Mammary epithelial cell (primary cell): ENCODE data around the gene SCN9A.

Experiments used
- EZH2 ChIP-seq: IDR thresholded peaks from 2 replicates; pipeline ENCODE4 v1.6.1; 2012; ENCODE audit warnings: low read length, inconsistent platforms, borderline replicate concordance
- TF ChIP-seq, protein P1 (sequence below), 2 donors: IDR thresholded peaks in 1 of 2; conservative IDR thresholded peaks in 1 of 2; 2 replicates each; pipeline ENCODE4 v1.5.1; 2011 to 2012; ENCODE audit warnings: inconsistent platforms in 2 of 2, low read length in 2 of 2, mild to moderate bottlenecking in 2 of 2, control low read depth in 1 of 2, low read depth in 1 of 2; ENCODE audit not compliant: insufficient read depth in 1 of 2; ENCODE audit errors: extremely low read depth in 1 of 2

DNA sequence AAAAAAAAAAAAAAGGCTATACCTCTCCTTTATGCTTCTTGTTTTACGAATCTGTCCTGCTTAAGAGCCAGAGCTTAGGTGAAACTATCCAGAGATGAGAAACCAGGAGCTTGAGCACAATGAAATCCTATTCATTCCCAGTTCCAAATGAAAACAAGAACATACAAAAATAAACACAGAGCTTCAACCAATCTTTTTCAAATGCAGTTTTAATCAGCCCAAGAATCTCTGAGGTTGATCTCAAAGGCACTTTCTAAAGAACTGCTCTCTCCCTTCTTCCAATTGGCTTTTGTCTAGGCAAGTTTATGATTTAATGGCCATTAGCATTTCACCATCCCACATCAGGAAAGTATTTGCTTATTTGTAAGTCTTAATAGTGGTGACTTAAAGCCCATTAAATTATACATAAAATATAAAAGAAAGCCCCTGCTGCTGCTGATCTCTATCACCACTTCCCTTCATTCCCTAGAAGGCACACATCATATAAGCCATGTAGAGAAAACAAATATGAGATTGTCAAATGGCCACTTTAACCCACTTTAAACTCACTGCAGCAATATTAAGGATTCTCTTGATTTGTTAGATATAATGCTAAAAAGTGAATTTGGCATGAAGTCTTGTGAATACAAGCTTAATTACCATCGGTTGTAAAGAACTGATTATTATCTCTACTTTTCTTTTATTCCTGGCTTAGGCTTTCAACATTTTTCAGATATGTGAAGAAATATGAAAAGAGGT lies 29.3 kb upstream of the SCN9A start:
- TF ChIP-seq, protein P1, sequence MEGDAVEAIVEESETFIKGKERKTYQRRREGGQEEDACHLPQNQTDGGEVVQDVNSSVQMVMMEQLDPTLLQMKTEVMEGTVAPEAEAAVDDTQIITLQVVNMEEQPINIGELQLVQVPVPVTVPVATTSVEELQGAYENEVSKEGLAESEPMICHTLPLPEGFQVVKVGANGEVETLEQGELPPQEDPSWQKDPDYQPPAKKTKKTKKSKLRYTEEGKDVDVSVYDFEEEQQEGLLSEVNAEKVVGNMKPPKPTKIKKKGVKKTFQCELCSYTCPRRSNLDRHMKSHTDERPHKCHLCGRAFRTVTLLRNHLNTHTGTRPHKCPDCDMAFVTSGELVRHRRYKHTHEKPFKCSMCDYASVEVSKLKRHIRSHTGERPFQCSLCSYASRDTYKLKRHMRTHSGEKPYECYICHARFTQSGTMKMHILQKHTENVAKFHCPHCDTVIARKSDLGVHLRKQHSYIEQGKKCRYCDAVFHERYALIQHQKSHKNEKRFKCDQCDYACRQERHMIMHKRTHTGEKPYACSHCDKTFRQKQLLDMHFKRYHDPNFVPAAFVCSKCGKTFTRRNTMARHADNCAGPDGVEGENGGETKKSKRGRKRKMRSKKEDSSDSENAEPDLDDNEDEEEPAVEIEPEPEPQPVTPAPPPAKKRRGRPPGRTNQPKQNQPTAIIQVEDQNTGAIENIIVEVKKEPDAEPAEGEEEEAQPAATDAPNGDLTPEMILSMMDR (conservative IDR thresholded peaks at IDR 0.05 in 1 of 2, IDR thresholded peaks at IDR 0.05 in 1 of 2; ENCODE audit: extremely low read depth in 1 of 2, insufficient read depth in 1 of 2, low read depth in 1 of 2, low read length in 2 of 2): no peak
- TF ChIP-seq EZH2: no peak
